ENCODE results near the gene SOCS2. TPM values are rescaled to one million over a fixed set of nuclear protein-coding genes. Genes with fewer than 3 reads are reported as not detected.

Gene SOCS2
- total RNA-seq, 4 donors from 2014 or later = 45.5 to 213 (median 79.4) TPM

GRCh38 chr12:93530358-93530757, 42.1 kb upstream of the SOCS2 start:
- H3K27ac ChIP-seq = no peak overlapping the region
- no peaks in the 10 kb centered on the region for H3K27me3 ChIP-seq
- no peaks in the 10 kb centered on the region for H3K4me1 ChIP-seq
- no peak for DNase-seq
- H3K4me3 ChIP-seq = no peak overlapping the region
- intact Hi-C loops (cut with DNase I; ENCODE audit: low total_unique reads) (loop anchor here (2.0 kb wide), 1 partner anchor 18 kb away; no protein-coding TSS in a partner anchor), in situ Hi-C loops (cut with MboI; ENCODE audit: low pct_ligation_motif_present in 1 of 4, low pct_unique_long_range_greater_than_20kb in 1 of 4, low sequenced_read_pairs in 3 of 4) (loop anchor here in 1 of 4 donors (25.0 kb wide), 1 partner anchor 457 kb away; no protein-coding TSS in a partner anchor)
- no peaks in the 10 kb centered on the region for H3K9me3 ChIP-seq
- no peak for TF ChIP-seq EP300 (IDR thresholded peaks at IDR 0.05; ENCODE audit: low read depth)
- TF ChIP-seq POLR2A (IDR thresholded peaks at IDR 0.05) = no peak
- TF ChIP-seq POLR2AphosphoS5 (IDR thresholded peaks at IDR 0.05) = no peak
- no peak for TF ChIP-seq CTCF (IDR thresholded peaks at IDR 0.05)
- no peaks in the 10 kb centered on the region for H3K36me3 ChIP-seq
- WGBS, 2 donors (ENCODE audit: low coverage in 1 of 2) = 47 to 63% methylated on average over 5 of the region's 5 CpGs

GRCh38 chr12:93533310-93533709, 39.2 kb upstream of the SOCS2 start:
- intact Hi-C loops (cut with DNase I; ENCODE audit: low total_unique reads) (no loop called here), in situ Hi-C loops (cut with MboI; ENCODE audit: low pct_ligation_motif_present in 1 of 4, low pct_unique_long_range_greater_than_20kb in 1 of 4, low sequenced_read_pairs in 3 of 4) (loop anchor here in 1 of 4 donors (25.0 kb wide), 1 partner anchor 454 kb away; no protein-coding TSS in a partner anchor)
- no peak for TF ChIP-seq POLR2AphosphoS5 (IDR thresholded peaks at IDR 0.05)
- no peak for TF ChIP-seq CTCF (IDR thresholded peaks at IDR 0.05)
- no peak for TF ChIP-seq EP300 (IDR thresholded peaks at IDR 0.05; ENCODE audit: low read depth)
- TF ChIP-seq POLR2A (IDR thresholded peaks at IDR 0.05) = no peak
- no peaks in the 10 kb centered on the region for H3K27me3 ChIP-seq
- no peak for DNase-seq
- no peaks in the 10 kb centered on the region for H3K4me1 ChIP-seq
- WGBS, 2 donors (ENCODE audit: low coverage in 1 of 2) = 84 to 85% methylated on average over 3 to 5 of the region's 5 CpGs
- H3K27ac ChIP-seq = no peak overlapping the region
- no peaks in the 10 kb centered on the region for H3K9me3 ChIP-seq
- no peaks in the 10 kb centered on the region for H3K36me3 ChIP-seq
- H3K4me3 ChIP-seq = no peak overlapping the region

- no peaks in the 10 kb centered on the region for H3K9me3 ChIP-seq
- H3K4me1 ChIP-seq = no peaks in the 10 kb centered on the region
- H3K27ac ChIP-seq = no peak overlapping the region
- TF ChIP-seq POLR2A (IDR thresholded peaks at IDR 0.05) (no peak), POLR2AphosphoS5 (IDR thresholded peaks at IDR 0.05) (no peak), CTCF (IDR thresholded peaks at IDR 0.05) (no peak), EP300 (IDR thresholded peaks at IDR 0.05; ENCODE audit: low read depth) (no peak)
- intact Hi-C loops (cut with DNase I; ENCODE audit: low total_unique reads) = no loop called here
- H3K4me3 ChIP-seq = no peak overlapping the region
- H3K36me3 ChIP-seq = no peaks in the 10 kb centered on the region
- 30 to 79% methylated on average over 1 to 2 of the region's 2 CpGs for WGBS, 2 donors (ENCODE audit: low coverage in 1 of 2)
- in situ Hi-C loops (cut with MboI; ENCODE audit: low pct_ligation_motif_present in 1 of 4, low pct_unique_long_range_greater_than_20kb in 1 of 4, low sequenced_read_pairs in 3 of 4) = loop anchor here in 1 of 4 donors (25.0 kb wide), 1 partner anchor 451 kb away; no protein-coding TSS in a partner anchor
- DNase-seq = no peak
- H3K27me3 ChIP-seq = no peaks in the 10 kb centered on the region
Observed at GRCh38 chr12:93536111-93536765, 36.2 kb upstream of the SOCS2 start.

GRCh38 chr12:93536766-93537488, 35.5 kb upstream of the SOCS2 start:
- in situ Hi-C loops (cut with MboI; ENCODE audit: low pct_ligation_motif_present in 1 of 4, low pct_unique_long_range_greater_than_20kb in 1 of 4, low sequenced_read_pairs in 3 of 4) = loop anchor here in 1 of 4 donors (25.0 kb wide), 1 partner anchor 450 kb away; no protein-coding TSS in a partner anchor
- WGBS, 2 donors (ENCODE audit: low coverage in 1 of 2) = 54 to 62% methylated on average over 5 of the region's 5 CpGs
- no peak for DNase-seq

More at GRCh38 chr12:93536766-93537488, 35.5 kb upstream of the SOCS2 start:
- no peaks in the 10 kb centered on the region for H3K27me3 ChIP-seq
- no peak overlapping the region for H3K27ac ChIP-seq
- H3K4me3 ChIP-seq = no peak overlapping the region
- no peaks in the 10 kb centered on the region for H3K4me1 ChIP-seq
- intact Hi-C loops (cut with DNase I; ENCODE audit: low total_unique reads) = no loop called here
- H3K36me3 ChIP-seq = no peaks in the 10 kb centered on the region
- TF ChIP-seq CTCF (IDR thresholded peaks at IDR 0.05) (no peak), POLR2A (IDR thresholded peaks at IDR 0.05) (no peak), POLR2AphosphoS5 (IDR thresholded peaks at IDR 0.05) (no peak), EP300 (IDR thresholded peaks at IDR 0.05; ENCODE audit: low read depth) (no peak)
- H3K9me3 ChIP-seq = no peaks in the 10 kb centered on the region
